GM18861 (cell line): Measurements from ENCODE around the gene ARPC5L.
A peak's percentile ranks its signal among the peaks of the same experiment; 100 is the strongest.
"Not testable (repeated sequence)": the region's sequence is repeated elsewhere in the genome, so short reads cannot be mapped to it uniquely, and the experiment has no call there.

Source experiments
- ATAC-seq: cut with Tn5 transposase; IDR thresholded peaks from one replicate; pipeline ENCODE4 v1.9.1; 2021; ENCODE audit not compliant: unreplicated experiment

The ARPC5L gene

GRCh38 chr9:124861342-124862229, at the start of gene ARPC5L, which contains the start of gene RPL35:
Gene ARPC5L, plus strand, starts transcription at chr9:124862130. Its CDS starts 7,161 bp downstream, at chr9:124869291.
Gene RPL35, minus strand, starts transcription at chr9:124861957. Its CDS starts 45 bp downstream, at chr9:124861912.
- ATAC-seq = peak; percentile 76

- no peak for ATAC-seq
Measured at GRCh38 chr9:124812441-124812876, 49.5 kb upstream of the ARPC5L start.

- ATAC-seq = no peak
Measured at GRCh38 chr9:124813041-124813440, 48.9 kb upstream of the ARPC5L start.

GRCh38 chr9:124813501-124814163, 48.3 kb upstream of the ARPC5L start:
- ATAC-seq = no peak

GRCh38 chr9:124814164-124814535, 47.8 kb upstream of the ARPC5L start:
- no peak for ATAC-seq

- no peak for ATAC-seq
Measured at GRCh38 chr9:124815601-124816000, 46.3 kb upstream of the ARPC5L start.

- ATAC-seq = no peak
Measured at GRCh38 chr9:124818431-124819281, 43.3 kb upstream of the ARPC5L start.

GRCh38 chr9:124820698-124821623, 41.0 kb upstream of the ARPC5L start:
- no peak for ATAC-seq

- no peak for ATAC-seq
Measured at GRCh38 chr9:124828489-124829333, 33.2 kb upstream of the ARPC5L start.

GRCh38 chr9:124829334-124829669, 32.6 kb upstream of the ARPC5L start:
- no peak for ATAC-seq

- no peak for ATAC-seq
Measured at GRCh38 chr9:124830593-124830992, 31.3 kb upstream of the ARPC5L start.

GRCh38 chr9:124831642-124832364, 30.1 kb upstream of the ARPC5L start:
- ATAC-seq = no peak

- no peak for ATAC-seq
Measured at GRCh38 chr9:124834591-124834990, 27.3 kb upstream of the ARPC5L start.

- ATAC-seq = no peak
Measured at GRCh38 chr9:124835026-124835557, 26.8 kb upstream of the ARPC5L start.

- not testable (repeated sequence) for ATAC-seq
Measured at GRCh38 chr9:124838132-124838531, 23.8 kb upstream of the ARPC5L start.

GRCh38 chr9:124838567-124839275, 23.2 kb upstream of the ARPC5L start:
- ATAC-seq = not testable (repeated sequence)

- ATAC-seq = no peak
Measured at GRCh38 chr9:124839612-124840299, 22.2 kb upstream of the ARPC5L start.
